MCF 10A (cell line): ENCODE data around the gene FOCAD. TPM values are rescaled to one million over a fixed set of nuclear protein-coding genes. Genes with fewer than 3 reads are reported as not detected.
"Not testable (repeated sequence)": the region's sequence is repeated elsewhere in the genome, so short reads cannot be mapped to it uniquely, and the experiment has no call there.

Source experiments
- BruUV-seq: library from RNA; stranded (reverse); fragments of 400-500 nt; replicated peaks from 2 replicates; lab custom pipeline; 2021; lab: Mats Ljungman, UMichigan
- CTCF ChIA-PET: fragments of 300-600 bp; sonication (Branson Sonifier 250); formaldehyde crosslinking; extraction: SDS; loops from one replicate; lab custom pipeline; 2021; ENCODE audit warnings: antibody characterized with exemption, inconsistent platforms; lab: Yijun Ruan, JAX
- POLR2A ChIA-PET: fragments of 300-600, 350-650 bp; sonication (Branson Sonifier 250); formaldehyde crosslinking; extraction: SDS; loops from one replicate; lab custom pipeline; 2020; ENCODE audit warnings: antibody characterized with exemption, inconsistent platforms; lab: Yijun Ruan, JAX
- DNase-seq: peaks from one replicate; pipeline ENCODE4 v3.0.0-alpha.2; 2018; ENCODE audit not compliant: unreplicated experiment
- H3K27ac Mint-ChIP-seq: one replicate; pipeline ENCODE4 v1.8.0; 2022; ENCODE audit warnings: mild to moderate bottlenecking, low read depth, mixed read lengths; ENCODE audit not compliant: unreplicated experiment
- H3K27me3 Mint-ChIP-seq: one replicate; pipeline ENCODE4 v1.8.0; 2022; ENCODE audit warnings: mixed read lengths; ENCODE audit not compliant: insufficient read depth, unreplicated experiment
- H3K36me3 Mint-ChIP-seq: one replicate; pipeline ENCODE4 v1.8.0; 2022; ENCODE audit warnings: mild to moderate bottlenecking, moderate library complexity, mixed read lengths; ENCODE audit not compliant: insufficient read depth, unreplicated experiment
- H3K4me1 Mint-ChIP-seq: one replicate; pipeline ENCODE4 v1.8.0; 2022; ENCODE audit warnings: mixed read lengths; ENCODE audit not compliant: insufficient read depth, unreplicated experiment
- H3K4me3 Mint-ChIP-seq: one replicate; pipeline ENCODE4 v1.8.0; 2022; ENCODE audit warnings: mild to moderate bottlenecking, moderate library complexity, mixed read lengths; ENCODE audit not compliant: unreplicated experiment
- H3K9me3 Mint-ChIP-seq: one replicate; pipeline ENCODE4 v1.8.0; 2022; ENCODE audit warnings: mixed read lengths; ENCODE audit not compliant: unreplicated experiment
- CTCF ChIP-seq: fragments of 200-600 bp; IDR thresholded peaks from one replicate; pipeline ENCODE4 v1.8.0; 2022; ENCODE audit warnings: antibody characterized with exemption, mild to moderate bottlenecking; ENCODE audit not compliant: unreplicated experiment
- intact Hi-C: fragments of 100-400 bp; cut with micrococcal nuclease; formaldehyde crosslinking; loops from 2 replicates; pipeline ENCODE4 v1.14.1; 2022
- total RNA-seq: library from RNA; stranded (reverse); gene quantifications from 2 replicates; pipeline ENCODE4 v1.2.3, GENCODE V29; 2022

The FOCAD gene
- total RNA-seq, 1 experiment from 2014 or later: 20.7 TPM

GRCh38 chr9:20962536-20963225, 278.6 kb downstream of the FOCAD start:
- Mint-ChIP-seq H3K36me3 (no peaks in the 10 kb centered on the region), H3K4me3 (no peak overlapping the region), H3K27ac (no peak overlapping the region), H3K9me3 (no peaks in the 10 kb centered on the region), H3K27me3 (no peaks in the 10 kb centered on the region), H3K4me1 (no peaks in the 10 kb centered on the region)
- ChIA-PET CTCF (interaction anchor here (0.9 to 1.2 kb wide), 2 partner anchors 11 to 149 kb away, joined by 3 read pairs; no protein-coding TSS in a partner anchor), POLR2A (no interaction called here)
- TF ChIP-seq CTCF: no peak
- intact Hi-C loops: no loop called here
- no TSS peak for BruUV-seq
- no peak for DNase-seq

GRCh38 chr9:20972684-20973083, 288.6 kb downstream of the FOCAD start:
- Mint-ChIP-seq H3K27ac (no peak overlapping the region), H3K27me3 (no peaks in the 10 kb centered on the region), H3K9me3 (no peaks in the 10 kb centered on the region), H3K4me3 (no peak overlapping the region), H3K36me3 (no peaks in the 10 kb centered on the region), H3K4me1 (no peaks in the 10 kb centered on the region)
- CTCF ChIA-PET: interaction anchor here (0.9 kb wide), 1 partner anchor 138 kb away, joined by 3 read pairs; no protein-coding TSS in a partner anchor
- no peak for DNase-seq
- no peak for TF ChIP-seq CTCF
- BruUV-seq: no TSS peak
- POLR2A ChIA-PET: interaction anchor here (0.6 kb wide), 1 partner anchor 283 kb away, joined by 3 read pairs; no protein-coding TSS in a partner anchor
- intact Hi-C loops: no loop called here

- H3K4me3 Mint-ChIP-seq, POLR2A ChIA-PET, BruUV-seq, H3K9me3 Mint-ChIP-seq, H3K27me3 Mint-ChIP-seq, CTCF ChIA-PET, H3K4me1 Mint-ChIP-seq, DNase-seq, H3K27ac Mint-ChIP-seq, intact Hi-C loops, H3K36me3 Mint-ChIP-seq: not testable (repeated sequence)
Measured at GRCh38 chr9:20973246-20973947, 289.3 kb downstream of the FOCAD start.

- H3K27ac Mint-ChIP-seq, POLR2A ChIA-PET, H3K4me3 Mint-ChIP-seq, DNase-seq, BruUV-seq, H3K4me1 Mint-ChIP-seq, H3K27me3 Mint-ChIP-seq, H3K9me3 Mint-ChIP-seq, H3K36me3 Mint-ChIP-seq, intact Hi-C loops: not testable (repeated sequence)
- CTCF ChIA-PET: interaction anchor here (0.9 kb wide), 1 partner anchor 136 kb away, joined by 3 read pairs; no protein-coding TSS in a partner anchor
Measured at GRCh38 chr9:20974191-20974938, 290.3 kb downstream of the FOCAD start.
